MCF 10A (cell line): ENCODE measurements around the gene PSAP. TPM values are rescaled to one million over a fixed set of nuclear protein-coding genes. Genes with fewer than 3 reads are reported as not detected.

Experiments used
- BruUV-seq: library from RNA; stranded (reverse); fragments of 400-500 nt; replicated peaks from 2 replicates; lab custom pipeline; 2021; lab: Mats Ljungman, UMichigan
- CTCF ChIA-PET: fragments of 300-600 bp; sonication (Branson Sonifier 250); formaldehyde crosslinking; extraction: SDS; loops from one replicate; lab custom pipeline; 2021; ENCODE audit warnings: antibody characterized with exemption, inconsistent platforms; lab: Yijun Ruan, JAX
- POLR2A ChIA-PET: fragments of 300-600, 350-650 bp; sonication (Branson Sonifier 250); formaldehyde crosslinking; extraction: SDS; loops from one replicate; lab custom pipeline; 2020; ENCODE audit warnings: antibody characterized with exemption, inconsistent platforms; lab: Yijun Ruan, JAX
- DNase-seq: peaks from one replicate; pipeline ENCODE4 v3.0.0-alpha.2; 2018; ENCODE audit not compliant: unreplicated experiment
- H3K27ac Mint-ChIP-seq: one replicate; pipeline ENCODE4 v1.8.0; 2022; ENCODE audit warnings: mild to moderate bottlenecking, low read depth, mixed read lengths; ENCODE audit not compliant: unreplicated experiment
- H3K27me3 Mint-ChIP-seq: one replicate; pipeline ENCODE4 v1.8.0; 2022; ENCODE audit warnings: mixed read lengths; ENCODE audit not compliant: insufficient read depth, unreplicated experiment
- H3K36me3 Mint-ChIP-seq: one replicate; pipeline ENCODE4 v1.8.0; 2022; ENCODE audit warnings: mild to moderate bottlenecking, moderate library complexity, mixed read lengths; ENCODE audit not compliant: insufficient read depth, unreplicated experiment
- H3K4me1 Mint-ChIP-seq: one replicate; pipeline ENCODE4 v1.8.0; 2022; ENCODE audit warnings: mixed read lengths; ENCODE audit not compliant: insufficient read depth, unreplicated experiment
- H3K4me3 Mint-ChIP-seq: one replicate; pipeline ENCODE4 v1.8.0; 2022; ENCODE audit warnings: mild to moderate bottlenecking, moderate library complexity, mixed read lengths; ENCODE audit not compliant: unreplicated experiment
- H3K9me3 Mint-ChIP-seq: one replicate; pipeline ENCODE4 v1.8.0; 2022; ENCODE audit warnings: mixed read lengths; ENCODE audit not compliant: unreplicated experiment
- intact Hi-C: fragments of 100-400 bp; cut with micrococcal nuclease; formaldehyde crosslinking; loops from 2 replicates; pipeline ENCODE4 v1.14.1; 2022
- total RNA-seq: library from RNA; stranded (reverse); gene quantifications from 2 replicates; pipeline ENCODE4 v1.2.3, GENCODE V29; 2022
- TF ChIP-seq, protein P1 (sequence below): fragments of 200-600 bp; IDR thresholded peaks from one replicate; pipeline ENCODE4 v1.8.0; 2022; ENCODE audit warnings: antibody characterized with exemption, mild to moderate bottlenecking; ENCODE audit not compliant: unreplicated experiment

Gene PSAP
- total RNA-seq, 1 experiment from 2014 or later = 506 TPM

DNA sequence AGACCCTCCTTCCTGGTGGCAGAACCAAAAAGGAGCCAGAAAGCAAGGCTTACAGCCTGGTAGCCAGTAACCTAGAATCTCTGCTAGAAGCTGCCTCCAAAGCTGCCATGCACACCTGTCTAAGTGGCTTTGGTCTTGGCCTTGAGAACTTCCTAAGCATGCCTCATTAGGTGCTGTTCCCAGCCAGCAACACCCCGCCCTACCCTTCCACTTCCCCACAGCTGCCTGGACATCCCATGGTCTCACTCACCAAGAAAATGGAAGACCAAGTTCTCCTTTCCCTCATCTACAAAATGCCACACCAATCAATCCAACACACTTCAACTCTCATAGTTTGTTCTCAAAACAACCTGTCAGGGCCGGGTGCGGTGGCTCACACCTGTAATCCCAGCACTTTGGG is 4.2 kb downstream of the PSAP start:
- no peak overlapping the region for H3K27ac Mint-ChIP-seq
- no peak overlapping the region for H3K4me3 Mint-ChIP-seq
- DNase-seq = no peak
- CTCF ChIA-PET = interaction anchor here (1.2 to 2.5 kb wide), 2 partner anchors 50 to 513 kb away, joined by 3 to 12 read pairs; no protein-coding TSS in a partner anchor
- H3K9me3 Mint-ChIP-seq = no peaks in the 10 kb centered on the region
- TF ChIP-seq, protein P1, sequence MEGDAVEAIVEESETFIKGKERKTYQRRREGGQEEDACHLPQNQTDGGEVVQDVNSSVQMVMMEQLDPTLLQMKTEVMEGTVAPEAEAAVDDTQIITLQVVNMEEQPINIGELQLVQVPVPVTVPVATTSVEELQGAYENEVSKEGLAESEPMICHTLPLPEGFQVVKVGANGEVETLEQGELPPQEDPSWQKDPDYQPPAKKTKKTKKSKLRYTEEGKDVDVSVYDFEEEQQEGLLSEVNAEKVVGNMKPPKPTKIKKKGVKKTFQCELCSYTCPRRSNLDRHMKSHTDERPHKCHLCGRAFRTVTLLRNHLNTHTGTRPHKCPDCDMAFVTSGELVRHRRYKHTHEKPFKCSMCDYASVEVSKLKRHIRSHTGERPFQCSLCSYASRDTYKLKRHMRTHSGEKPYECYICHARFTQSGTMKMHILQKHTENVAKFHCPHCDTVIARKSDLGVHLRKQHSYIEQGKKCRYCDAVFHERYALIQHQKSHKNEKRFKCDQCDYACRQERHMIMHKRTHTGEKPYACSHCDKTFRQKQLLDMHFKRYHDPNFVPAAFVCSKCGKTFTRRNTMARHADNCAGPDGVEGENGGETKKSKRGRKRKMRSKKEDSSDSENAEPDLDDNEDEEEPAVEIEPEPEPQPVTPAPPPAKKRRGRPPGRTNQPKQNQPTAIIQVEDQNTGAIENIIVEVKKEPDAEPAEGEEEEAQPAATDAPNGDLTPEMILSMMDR = no peak
- H3K36me3 Mint-ChIP-seq = peaks cover 9% of the 10 kb centered on the region
- H3K27me3 Mint-ChIP-seq = no peaks in the 10 kb centered on the region
- POLR2A ChIA-PET = interaction anchor here (0.6 kb wide), 1 partner anchor 15 kb away, joined by 3 read pairs; no protein-coding TSS in a partner anchor
- H3K4me1 Mint-ChIP-seq = peaks cover 57% of the 10 kb centered on the region
- BruUV-seq = no TSS peak
- intact Hi-C loops = no loop called here

DNA sequence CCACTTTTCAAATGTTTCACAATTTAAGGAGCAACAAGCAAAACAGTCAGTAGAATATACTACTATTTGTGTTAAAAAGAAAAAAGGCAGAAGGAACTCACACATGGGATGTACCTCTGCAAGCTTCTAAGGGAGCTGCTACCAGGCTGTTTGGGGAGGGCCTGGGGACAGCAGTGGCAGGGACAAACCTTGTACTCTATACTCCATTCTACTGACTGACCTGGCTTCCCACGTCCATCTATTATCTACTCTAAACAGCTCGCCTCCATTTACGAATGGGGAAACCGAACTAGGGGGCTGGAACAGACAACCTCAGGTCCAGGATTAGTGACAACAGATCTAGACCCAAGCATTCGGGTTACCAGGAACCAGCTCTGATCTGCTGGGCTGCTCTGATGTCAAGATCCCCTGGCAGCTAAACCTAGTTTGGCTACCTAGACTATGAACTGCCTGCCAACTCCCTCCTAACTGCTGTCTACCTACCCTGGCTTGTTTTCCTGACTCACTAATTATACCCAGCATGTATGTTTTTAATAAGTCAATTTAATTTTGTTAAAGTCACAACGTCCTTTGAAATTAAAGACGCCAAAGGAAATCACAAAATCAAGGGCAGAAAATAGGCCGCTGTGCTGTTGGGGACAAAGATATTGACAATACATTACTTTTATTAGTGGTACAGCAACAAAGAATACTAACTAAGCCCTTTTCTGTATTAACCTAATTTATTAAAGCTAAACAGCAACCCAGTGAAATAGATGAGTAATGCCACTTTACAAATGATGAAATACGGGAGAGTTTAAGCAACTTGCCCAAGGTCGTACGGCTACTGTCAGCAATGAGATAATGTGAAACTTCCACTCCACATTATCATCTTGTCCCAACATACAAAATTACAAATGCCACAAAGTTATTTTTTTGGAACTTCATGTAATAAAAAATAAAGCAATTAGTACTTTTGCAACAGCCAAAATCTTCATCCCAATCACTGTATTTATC is 5.3 kb downstream of the PSAP start:
- H3K36me3 Mint-ChIP-seq = peaks cover 9% of the 10 kb centered on the region
- peaks cover 52% of the 10 kb centered on the region for H3K4me1 Mint-ChIP-seq
- intact Hi-C loops = no loop called here
- H3K27me3 Mint-ChIP-seq = no peaks in the 10 kb centered on the region
- POLR2A ChIA-PET = interaction anchor here (0.8 to 1.6 kb wide), 6 partner anchors 9 to 43 kb away, joined by 3 to 6 read pairs (median 4); no protein-coding TSS in a partner anchor
- no TSS peak for BruUV-seq
- H3K27ac Mint-ChIP-seq = peak overlapping the region; percentile 39
- CTCF ChIA-PET = interaction anchor here (0.5 to 2.5 kb wide), 5 partner anchors 51 to 532 kb away, joined by 3 to 12 read pairs (median 5); no protein-coding TSS in a partner anchor
- TF ChIP-seq, protein P1 = no peak
- DNase-seq = peak; percentile 42
- no peak overlapping the region for H3K4me3 Mint-ChIP-seq
- no peaks in the 10 kb centered on the region for H3K9me3 Mint-ChIP-seq

DNA sequence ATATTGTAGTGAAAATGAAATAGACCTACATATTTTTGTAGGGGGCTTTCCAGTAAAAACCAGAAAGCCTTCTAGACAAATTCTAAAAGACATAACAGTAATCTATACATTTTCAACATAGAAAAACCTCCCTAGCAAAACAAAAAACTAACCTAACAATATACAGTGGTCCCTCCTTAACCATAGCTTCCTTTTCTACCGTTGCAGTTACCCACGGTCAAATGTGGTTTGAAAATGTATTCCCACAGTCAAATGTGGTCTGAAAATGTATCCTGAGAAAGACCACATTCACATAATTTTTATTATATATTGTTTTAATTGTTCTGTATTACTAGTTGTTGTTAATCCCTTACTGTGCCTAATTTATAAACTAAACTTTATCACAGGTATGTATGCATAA is 6.4 kb downstream of the PSAP start:
- TF ChIP-seq, protein P1 = no peak
- peaks cover 2% of the 10 kb centered on the region for H3K36me3 Mint-ChIP-seq
- peak overlapping the region; percentile 39 for H3K27ac Mint-ChIP-seq
- DNase-seq = no peak
- intact Hi-C loops = no loop called here
- no peaks in the 10 kb centered on the region for H3K9me3 Mint-ChIP-seq
- H3K4me1 Mint-ChIP-seq = peaks cover 56% of the 10 kb centered on the region
- CTCF ChIA-PET = interaction anchor here (1.0 kb wide), 1 partner anchor 148 kb away, joined by 5 read pairs; no protein-coding TSS in a partner anchor
- no peaks in the 10 kb centered on the region for H3K27me3 Mint-ChIP-seq
- BruUV-seq = no TSS peak
- POLR2A ChIA-PET = interaction anchor here (0.6 to 1.6 kb wide), 6 partner anchors 8 to 126 kb away, joined by 3 to 4 read pairs (median 4); no protein-coding TSS in a partner anchor
- H3K4me3 Mint-ChIP-seq = no peak overlapping the region

DNA sequence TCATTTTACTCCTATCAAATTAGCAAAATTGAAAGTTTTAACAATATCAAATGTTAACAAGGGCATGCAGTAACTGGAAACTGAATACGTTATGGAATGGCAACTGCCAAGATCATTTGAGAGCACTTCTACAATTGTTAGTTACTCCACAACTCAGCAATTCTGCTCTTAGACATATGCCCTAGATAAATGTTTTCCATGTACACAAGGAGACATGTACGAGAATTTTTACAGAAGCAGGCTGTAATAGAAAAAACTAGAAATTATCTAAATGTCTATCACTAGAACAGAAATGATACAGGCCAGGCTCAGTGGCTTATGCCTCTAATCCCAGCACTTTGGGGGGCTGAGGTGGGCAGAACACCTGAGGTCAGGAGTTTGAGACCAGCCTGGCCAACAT is 7.0 kb downstream of the PSAP start:
- Mint-ChIP-seq H3K27ac (no peak overlapping the region), H3K9me3 (no peaks in the 10 kb centered on the region), H3K36me3 (no peaks in the 10 kb centered on the region), H3K27me3 (no peaks in the 10 kb centered on the region), H3K4me1 (peaks cover 54% of the 10 kb centered on the region), H3K4me3 (no peak overlapping the region)
- TF ChIP-seq, protein P1 = no peak
- ChIA-PET POLR2A (interaction anchor here (0.8 to 2.6 kb wide), 2 partner anchors 17 to 127 kb away, joined by 3 to 7 read pairs; no protein-coding TSS in a partner anchor), CTCF (interaction anchor here (1.0 kb wide), 2 partner anchors 52 to 147 kb away, joined by 5 read pairs; no protein-coding TSS in a partner anchor)
- no TSS peak for BruUV-seq
- DNase-seq = no peak
- intact Hi-C loops = no loop called here
